ENCODE data around the gene AKAP8.
"Not testable (repeated sequence)": the region's sequence is repeated elsewhere in the genome, so short reads cannot be mapped to it uniquely, and the experiment has no call there.

AKAP8 gene

DNA sequence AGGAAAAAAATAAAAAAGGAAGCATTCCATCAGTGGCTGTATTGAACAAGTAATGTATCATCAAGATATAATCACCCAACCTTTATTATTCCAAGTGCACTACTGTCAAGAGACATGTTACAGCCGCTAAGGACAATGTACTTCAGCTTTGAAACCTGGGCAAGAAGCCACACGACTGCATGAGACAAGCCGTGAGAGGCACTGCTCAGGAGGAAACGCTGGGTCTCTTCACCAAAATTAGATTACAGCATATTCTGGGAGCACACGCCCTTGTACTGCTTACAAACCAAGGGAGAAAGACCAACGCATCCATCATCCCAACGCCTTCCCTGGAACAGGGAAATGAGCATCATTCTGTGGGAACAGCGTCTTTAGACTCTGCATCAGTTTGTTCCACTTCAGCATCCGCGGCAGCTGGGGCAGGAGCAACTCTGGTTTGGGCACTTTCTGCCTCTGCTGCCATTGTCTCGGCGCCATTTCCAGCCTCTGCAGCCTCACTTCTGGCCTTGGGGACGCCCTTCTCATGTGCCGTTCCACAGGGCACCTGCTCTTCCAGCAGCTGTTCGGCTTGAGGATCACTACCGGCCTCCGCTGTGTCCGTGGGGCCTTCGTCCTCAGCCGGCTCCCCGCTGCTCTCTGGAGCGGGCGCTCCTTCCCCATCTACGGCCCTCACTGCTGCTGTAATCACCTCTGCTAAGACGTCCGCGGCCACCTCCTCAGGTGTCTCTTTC lies 24.9 kb downstream of the AKAP8 start:
- H3K4me1 Mint-ChIP-seq: peaks cover 0 to 2% of the 10 kb centered on the region in 2 donors
- peaks cover 44 to 49% of the 10 kb centered on the region in 2 donors for H3K36me3 Mint-ChIP-seq
- DNase-seq (no peak), ATAC-seq (replicated peaks) (peak; percentile 9 to 14)
- H3K9me3 Mint-ChIP-seq: no peaks in the 10 kb centered on the region
- no peak overlapping the region for H3K4me3 Mint-ChIP-seq
- peak overlapping the region; percentile 85 for H3K27ac Mint-ChIP-seq
- no peaks in the 10 kb centered on the region for H3K27me3 Mint-ChIP-seq

DNA sequence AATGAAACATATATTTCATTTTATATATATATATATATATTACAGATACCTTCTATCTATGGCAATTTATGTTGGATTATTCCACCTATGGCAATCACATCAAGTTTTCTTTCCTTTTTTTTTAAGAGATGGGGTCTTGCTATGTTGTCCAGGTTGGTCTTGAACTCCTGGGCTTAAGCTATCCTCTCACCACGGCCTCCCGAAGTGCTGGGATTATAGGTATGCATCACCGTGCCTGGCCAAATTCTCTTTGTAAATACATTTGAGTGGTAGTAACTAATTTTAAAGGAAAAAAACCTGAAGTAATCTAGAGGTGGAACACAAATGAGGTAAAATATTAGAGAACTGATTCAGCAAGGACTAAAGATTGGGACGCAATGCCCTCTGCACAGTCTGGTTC lies 25.7 kb downstream of the AKAP8 start:
- H3K27ac Mint-ChIP-seq: peak overlapping the region; percentile 39
- no peak overlapping the region for H3K4me3 Mint-ChIP-seq
- no peak for DNase-seq
- ATAC-seq (replicated peaks): no peak
- H3K36me3 Mint-ChIP-seq: peaks cover 44 to 49% of the 10 kb centered on the region in 2 donors
- H3K27me3 Mint-ChIP-seq: no peaks in the 10 kb centered on the region
- peaks cover 3% of the 10 kb centered on the region in 2 donors for H3K4me1 Mint-ChIP-seq
- no peaks in the 10 kb centered on the region for H3K9me3 Mint-ChIP-seq

DNA sequence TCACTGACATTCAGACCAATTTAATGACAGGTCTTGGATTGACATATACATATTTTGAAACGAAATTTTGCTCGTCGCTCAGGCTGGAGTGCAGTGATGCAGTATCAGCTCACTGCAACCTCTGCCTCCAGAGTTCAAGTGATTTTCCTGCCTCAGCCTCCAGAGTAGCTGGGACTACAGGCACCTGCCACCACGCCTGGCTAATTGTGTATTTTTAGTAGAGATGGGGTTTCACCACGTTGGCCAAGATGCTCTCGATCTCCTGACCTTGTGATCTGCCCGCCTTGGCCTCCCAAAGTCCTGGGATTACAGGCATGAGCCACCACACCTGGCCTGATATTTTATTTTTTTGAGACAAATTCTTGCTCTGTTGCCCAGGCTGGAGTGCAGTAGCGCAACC lies 27.1 kb downstream of the AKAP8 start:
- not testable (repeated sequence) for ATAC-seq (replicated peaks); DNase-seq; H3K27me3 Mint-ChIP-seq; H3K4me3 Mint-ChIP-seq; H3K27ac Mint-ChIP-seq; H3K9me3 Mint-ChIP-seq
- peaks cover 3 to 10% of the 10 kb centered on the region in 2 donors for H3K4me1 Mint-ChIP-seq
- H3K36me3 Mint-ChIP-seq: peaks cover 38 to 46% of the 10 kb centered on the region in 2 donors

DNA sequence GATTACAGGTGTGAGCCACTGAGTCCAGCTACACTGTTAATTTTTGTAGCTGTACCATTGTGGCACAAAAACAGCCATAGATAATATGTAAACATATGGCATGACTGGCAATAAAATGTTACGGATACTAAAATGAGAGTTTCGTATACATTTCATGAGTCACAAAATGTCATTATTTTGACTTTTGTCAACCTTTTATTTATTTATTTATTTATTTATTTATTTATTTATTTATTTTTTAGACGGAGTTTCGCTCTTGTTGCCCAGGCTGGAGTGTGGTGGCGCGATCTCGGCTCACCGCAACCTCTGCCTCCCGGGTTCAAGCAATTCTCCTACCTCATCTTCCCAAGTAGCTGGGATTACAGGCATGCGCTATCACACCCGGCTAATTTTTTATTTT lies 38.3 kb downstream of the AKAP8 start:
- peaks cover 25 to 37% of the 10 kb centered on the region in 2 donors for H3K36me3 Mint-ChIP-seq

DNA sequence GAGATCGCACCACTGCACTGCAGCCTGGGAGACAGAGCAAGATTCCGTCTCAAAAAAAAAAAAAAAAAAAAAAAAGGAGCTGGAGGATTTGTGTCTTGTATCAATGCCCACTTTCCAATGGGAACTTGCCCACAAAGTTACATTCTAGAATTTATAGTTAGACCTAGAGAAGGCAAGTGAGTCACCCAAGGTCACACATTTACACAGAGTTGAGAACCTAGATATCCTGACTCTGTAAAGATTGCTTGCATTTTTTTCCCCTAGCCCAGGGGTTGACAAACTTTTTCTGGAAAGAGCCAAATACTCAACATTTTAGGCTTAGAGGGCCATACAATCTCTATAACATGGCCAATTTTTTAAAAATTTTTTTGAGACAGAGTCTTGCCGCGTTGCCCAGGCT lies 39.5 kb downstream of the AKAP8 start:
- H3K9me3 Mint-ChIP-seq: no peaks in the 10 kb centered on the region
- H3K4me1 Mint-ChIP-seq: peaks cover 5 to 10% of the 10 kb centered on the region in 2 donors
- ATAC-seq (replicated peaks): no peak
- H3K36me3 Mint-ChIP-seq: peaks cover 24 to 35% of the 10 kb centered on the region in 2 donors
- no peak for DNase-seq
- H3K27me3 Mint-ChIP-seq: no peaks in the 10 kb centered on the region
- no peak overlapping the region for H3K27ac Mint-ChIP-seq
- H3K4me3 Mint-ChIP-seq: no peak overlapping the region

More for the DNA sequence above, 38.3 kb downstream of the AKAP8 start:
- H3K27me3 Mint-ChIP-seq; H3K27ac Mint-ChIP-seq; H3K4me1 Mint-ChIP-seq; ATAC-seq (replicated peaks); DNase-seq; H3K9me3 Mint-ChIP-seq; H3K4me3 Mint-ChIP-seq: not testable (repeated sequence)

DNA sequence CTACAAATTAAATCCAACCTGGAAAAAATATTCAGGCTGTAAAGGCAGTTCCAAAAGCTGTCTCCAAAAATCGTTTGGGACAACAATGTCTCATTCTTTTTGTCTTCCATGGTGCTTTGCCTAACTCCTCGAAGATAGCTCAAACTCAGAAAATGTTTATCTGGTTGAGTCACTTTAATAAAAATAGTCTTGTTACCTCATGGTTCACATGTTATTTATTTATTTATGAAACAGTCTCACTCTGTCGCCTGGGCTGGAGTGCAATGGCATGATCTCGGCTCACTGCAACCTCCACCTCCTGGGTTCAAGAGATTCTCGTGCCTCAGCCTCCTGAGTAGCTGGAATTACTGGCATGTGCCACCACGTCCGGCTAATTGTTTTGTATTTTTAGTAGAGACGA lies 42.4 kb downstream of the AKAP8 start:
- H3K27ac Mint-ChIP-seq: no peak overlapping the region
- DNase-seq (no peak), ATAC-seq (replicated peaks) (no peak)
- H3K4me3 Mint-ChIP-seq: no peak overlapping the region
- no peaks in the 10 kb centered on the region for H3K9me3 Mint-ChIP-seq
- H3K36me3 Mint-ChIP-seq: peaks cover 18 to 29% of the 10 kb centered on the region in 2 donors
- peaks cover 8 to 30% of the 10 kb centered on the region in 2 donors for H3K4me1 Mint-ChIP-seq
- no peaks in the 10 kb centered on the region for H3K27me3 Mint-ChIP-seq

DNA sequence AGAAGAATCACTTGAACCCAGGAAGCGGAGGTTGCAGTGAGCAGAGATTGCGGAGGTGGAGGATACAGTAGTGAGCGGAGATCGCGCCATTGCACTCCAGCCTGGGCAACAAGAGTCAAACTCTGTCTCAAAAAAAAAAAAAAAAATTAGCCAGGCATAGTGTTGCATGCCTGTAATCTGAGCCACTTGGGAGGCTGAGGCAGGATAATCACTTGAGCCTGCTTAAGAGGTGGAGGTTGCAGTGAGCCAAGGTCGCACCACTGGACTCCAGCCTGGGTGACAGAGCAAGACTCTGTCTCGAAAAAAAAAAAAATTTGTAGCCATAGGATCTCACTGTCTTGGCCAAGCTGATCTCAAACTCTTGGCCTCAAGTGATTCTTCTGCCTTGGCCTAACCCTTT lies 43.6 kb downstream of the AKAP8 start:
- H3K4me1 Mint-ChIP-seq: peaks cover 8 to 31% of the 10 kb centered on the region in 2 donors
- H3K9me3 Mint-ChIP-seq; ATAC-seq (replicated peaks); DNase-seq; H3K27me3 Mint-ChIP-seq; H3K4me3 Mint-ChIP-seq; H3K27ac Mint-ChIP-seq: not testable (repeated sequence)
- peaks cover 18 to 30% of the 10 kb centered on the region in 2 donors for H3K36me3 Mint-ChIP-seq

DNA sequence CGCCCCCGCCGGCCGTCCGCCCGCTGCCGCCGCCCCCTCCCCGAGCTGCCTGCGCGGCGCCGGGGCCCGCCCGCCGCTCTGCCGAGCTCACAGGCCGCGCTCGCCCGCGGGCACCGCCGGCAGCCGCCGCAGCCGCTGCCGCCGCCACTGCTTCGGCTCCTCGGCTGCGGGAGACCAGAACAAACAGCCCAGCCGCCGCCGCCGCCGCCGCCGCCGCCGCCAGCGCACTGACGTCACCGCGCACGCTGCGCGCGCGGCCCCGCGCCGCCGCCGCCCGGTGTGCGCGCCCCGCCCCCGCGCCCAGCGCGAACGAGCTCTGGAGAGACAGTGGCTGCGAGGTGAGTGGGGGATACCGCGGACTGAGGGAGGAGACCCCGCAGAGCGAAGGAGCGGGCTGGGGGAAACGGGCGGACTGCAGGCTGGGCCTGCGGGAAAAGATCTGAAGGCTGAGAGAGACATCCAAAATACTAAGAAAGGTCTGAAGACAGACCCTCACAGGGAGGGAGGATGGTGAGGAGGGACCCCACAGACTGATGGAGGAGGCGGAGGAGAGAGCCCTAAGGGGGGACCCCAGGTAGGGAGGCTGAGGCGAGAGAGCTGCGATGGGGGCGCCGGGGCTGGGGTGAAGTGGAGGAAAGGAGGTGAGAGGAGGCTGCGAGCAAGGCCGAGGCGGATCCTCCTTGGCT lies 47.1 kb downstream of the AKAP8 start, which contains the start of gene BRD4:
TSS of gene BRD4 (minus strand) at position 229 of the 686 bp plus-strand sequence. CDS start 59,440 bp downstream, outside the sequence.
- Mint-ChIP-seq H3K27me3 (no peaks in the 10 kb centered on the region), H3K9me3 (no peaks in the 10 kb centered on the region), H3K4me1 (peaks cover 20 to 61% of the 10 kb centered on the region in 2 donors), H3K36me3 (peaks cover 19 to 44% of the 10 kb centered on the region in 2 donors), H3K27ac (peak within 1 kb of the TSS; percentile 98), H3K4me3 (peak within 1 kb of the TSS; percentile 94 to 98)
- DNase-seq (peak; percentile 74), ATAC-seq (replicated peaks) (peak; percentile 42 to 56)

DNA sequence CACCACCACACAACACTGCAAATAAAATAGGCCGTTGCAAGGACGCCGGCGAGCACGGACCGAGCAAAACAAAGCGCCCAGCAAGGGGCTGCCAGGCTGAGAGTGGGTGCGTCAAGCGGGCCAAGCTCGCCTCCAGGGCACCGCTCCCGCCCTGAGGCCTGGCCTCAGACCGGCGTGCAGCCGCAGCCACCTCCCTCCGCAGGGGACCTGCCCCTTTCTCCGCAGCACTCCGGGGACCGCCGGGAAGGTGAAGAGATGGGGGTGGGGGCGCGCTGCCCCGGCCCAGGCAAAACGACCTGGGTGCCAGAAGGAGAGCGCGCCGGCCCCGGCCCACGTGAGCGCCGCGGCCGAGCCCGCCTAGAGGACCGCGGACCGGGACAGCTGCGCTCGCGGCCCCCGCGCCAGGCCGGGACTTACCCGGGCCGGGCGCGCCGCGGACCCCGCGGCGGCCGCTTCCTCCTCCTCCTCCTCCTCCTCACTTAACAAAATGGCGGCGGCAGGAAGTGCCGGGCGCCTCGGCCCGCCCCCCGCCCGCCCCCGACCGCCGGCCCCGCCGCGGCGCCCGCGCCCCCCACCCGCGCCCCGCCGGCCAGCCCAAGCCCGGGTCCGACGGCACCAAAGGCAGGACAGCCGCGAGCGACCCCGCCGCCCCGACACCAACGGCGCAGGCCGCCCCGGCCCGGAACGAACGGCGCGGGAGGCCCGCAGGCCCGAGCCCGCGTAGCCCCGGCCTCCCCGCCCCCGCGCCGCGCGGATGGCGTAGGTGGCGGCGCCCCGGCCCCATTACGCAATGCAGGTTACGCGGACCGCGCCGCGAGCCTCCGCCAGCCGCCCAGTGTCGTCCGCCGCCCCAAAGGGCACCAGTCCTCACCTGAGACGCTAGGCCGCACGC lies 47.9 kb downstream of the AKAP8 start:
- peak overlapping the region; percentile 97 for H3K27ac Mint-ChIP-seq
- peaks cover 27 to 67% of the 10 kb centered on the region in 2 donors for H3K4me1 Mint-ChIP-seq
- ATAC-seq (replicated peaks) (peak; percentile 31 to 42), DNase-seq (peak; percentile 52)
- peaks cover 17 to 48% of the 10 kb centered on the region in 2 donors for H3K36me3 Mint-ChIP-seq
- peak overlapping the region; percentile 92 to 94 for H3K4me3 Mint-ChIP-seq
- H3K27me3 Mint-ChIP-seq: no peaks in the 10 kb centered on the region
- H3K9me3 Mint-ChIP-seq: no peaks in the 10 kb centered on the region

DNA sequence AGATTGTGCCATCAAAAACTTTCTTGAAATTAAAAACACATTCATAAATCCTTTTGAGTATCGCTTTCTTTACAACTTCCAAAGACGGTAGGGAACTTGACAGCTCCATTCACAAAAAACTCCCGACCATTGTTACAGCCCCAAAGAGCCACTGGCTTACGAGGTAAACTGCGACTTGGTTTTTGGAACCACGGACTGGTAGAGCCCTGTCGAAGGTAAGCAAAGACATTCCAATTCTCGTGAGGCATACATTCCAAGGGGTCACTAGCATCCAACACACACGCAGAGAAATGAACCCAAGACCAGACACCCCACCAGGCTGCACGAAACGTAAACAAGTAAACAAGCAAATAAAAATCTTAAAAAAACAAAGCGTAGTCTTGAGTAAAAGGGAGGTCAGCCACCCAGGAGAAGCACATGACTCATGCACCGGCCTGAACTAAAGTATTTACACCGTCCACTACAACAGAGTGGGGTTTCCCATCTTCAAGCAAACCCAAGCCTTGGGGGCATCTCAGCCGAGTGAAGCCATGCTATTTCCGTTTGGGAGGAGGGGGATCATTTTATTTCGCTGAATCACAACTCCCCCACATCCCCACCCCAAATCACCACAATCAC lies 48.7 kb downstream of the AKAP8 start:
- DNase-seq: no peak
- Mint-ChIP-seq H3K4me1 (peaks cover 29 to 70% of the 10 kb centered on the region in 2 donors), H3K27ac (peak overlapping the region; percentile 97), H3K9me3 (no peaks in the 10 kb centered on the region), H3K36me3 (peaks cover 11 to 45% of the 10 kb centered on the region in 2 donors), H3K27me3 (no peaks in the 10 kb centered on the region), H3K4me3 (peak overlapping the region; percentile 92 to 94)
- ATAC-seq (replicated peaks): no peak

DNA sequence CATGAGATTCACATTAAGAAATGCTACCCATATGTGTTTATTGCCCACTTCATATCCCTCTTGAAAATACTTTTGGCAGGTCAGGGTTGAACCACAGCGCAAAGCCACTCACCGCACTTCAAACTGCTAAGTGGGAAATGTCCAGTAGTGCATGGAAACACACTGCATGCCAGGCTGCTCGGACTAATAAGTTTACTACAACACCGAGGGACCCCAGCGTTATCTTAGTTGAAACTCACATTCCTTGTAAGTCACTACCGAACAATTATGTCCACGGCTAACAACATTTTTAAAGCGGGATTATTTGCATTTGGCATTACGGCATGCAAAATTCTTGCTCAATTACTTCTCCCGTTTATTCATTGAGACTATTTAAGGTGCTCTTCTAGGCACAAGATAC lies 51.3 kb downstream of the AKAP8 start:
- H3K36me3 Mint-ChIP-seq: peaks cover 7 to 43% of the 10 kb centered on the region in 2 donors
- H3K27me3 Mint-ChIP-seq: no peaks in the 10 kb centered on the region
- H3K9me3 Mint-ChIP-seq: no peaks in the 10 kb centered on the region
- no peak overlapping the region for H3K27ac Mint-ChIP-seq
- no peak for ATAC-seq (replicated peaks)
- no peak for DNase-seq
- peaks cover 44 to 81% of the 10 kb centered on the region in 2 donors for H3K4me1 Mint-ChIP-seq
- H3K4me3 Mint-ChIP-seq: no peak overlapping the region

DNA sequence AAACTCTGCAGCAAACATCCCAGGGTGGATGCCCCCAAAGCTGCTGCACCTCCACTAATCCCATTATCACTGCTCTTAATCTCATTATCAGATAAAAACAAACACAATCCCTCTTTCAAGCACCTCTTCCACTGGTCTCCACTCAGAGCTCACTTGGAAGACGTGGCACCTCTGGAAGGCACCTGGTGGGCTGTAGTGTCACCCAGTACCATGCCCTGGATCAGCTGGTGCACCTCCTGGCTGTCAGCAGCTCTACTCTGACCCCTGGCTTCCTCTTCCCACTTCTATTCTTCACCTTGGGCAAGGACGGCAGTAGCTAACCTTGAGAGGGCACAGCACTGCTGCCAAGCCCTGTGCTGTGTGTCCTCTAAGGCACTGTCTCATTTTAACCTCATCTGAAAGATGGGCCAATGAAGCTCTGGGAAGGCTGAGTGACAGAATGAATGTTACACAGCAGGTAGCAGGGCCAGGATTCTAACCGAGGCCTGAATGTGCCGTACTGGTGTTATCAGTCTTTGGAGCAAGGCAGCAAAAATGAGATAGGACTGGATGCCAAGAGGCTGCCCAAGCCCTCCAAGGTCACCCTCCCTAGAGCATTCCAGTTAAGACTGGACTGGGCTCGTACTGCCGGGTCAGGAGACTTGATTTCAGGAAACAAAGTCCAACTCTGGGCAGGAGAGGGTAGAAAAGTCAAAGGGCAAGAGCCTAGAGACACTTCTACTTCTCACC lies 54.6 kb downstream of the AKAP8 start:
- peak; percentile 18 to 28 for ATAC-seq (replicated peaks)
- Mint-ChIP-seq H3K4me3 (peak overlapping the region; percentile 8 to 48), H3K27me3 (no peaks in the 10 kb centered on the region), H3K9me3 (no peaks in the 10 kb centered on the region), H3K4me1 (peaks cover 61 to 89% of the 10 kb centered on the region in 2 donors), H3K27ac (peak overlapping the region; percentile 72), H3K36me3 (peaks cover 5 to 44% of the 10 kb centered on the region in 2 donors)
- no peak for DNase-seq

Data from stimulated activated naive B cell treated with anti-CD40 and anti-IgM and Interleukin-4, amounts not matched to agents 10 μg/mL and 1 μg/mL and 100 μg/mL, for 72 hours (primary cell).